GM19193 (cell line): ENCODE data around the gene USH1G.

Experiments used
- POLR2A ChIP-seq: IDR thresholded peaks from 4 replicates; pipeline ENCODE4 v1.6.1; 2011; ENCODE audit not compliant: insufficient read depth, insufficient read length; ENCODE audit errors: extremely low read depth

USH1G gene

DNA sequence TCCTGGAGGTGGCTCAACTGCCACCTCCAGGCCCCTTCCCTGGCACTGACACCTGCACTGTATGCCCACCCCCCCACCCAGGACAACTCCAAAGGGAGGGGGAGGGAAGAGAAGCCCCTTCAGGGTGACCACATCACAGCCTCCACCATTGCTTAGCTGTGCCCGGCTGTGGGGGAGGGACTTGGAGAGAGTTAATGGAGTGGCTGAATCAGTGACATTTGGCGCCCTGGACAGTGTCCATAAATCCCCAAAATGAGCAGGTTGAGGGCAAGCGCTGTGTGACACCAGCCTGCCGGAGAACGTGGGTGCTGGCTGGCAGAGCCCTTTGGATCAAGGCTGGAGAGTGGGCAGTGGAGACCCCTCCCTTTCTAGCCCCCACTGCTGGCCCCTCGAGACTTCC is 883 bp downstream of the USH1G start:
- TF ChIP-seq POLR2A, result no peak

- TF ChIP-seq POLR2A, result no peak
Observed at GRCh38 chr17:74921769-74922168, 1.3 kb downstream of the USH1G start.

- no peak for TF ChIP-seq POLR2A
Observed at GRCh38 chr17:74921026-74921681, 1.9 kb downstream of the USH1G start.

GRCh38 chr17:74920642-74921025 is 2.4 kb downstream of the USH1G start:
- no peak for TF ChIP-seq POLR2A

DNA sequence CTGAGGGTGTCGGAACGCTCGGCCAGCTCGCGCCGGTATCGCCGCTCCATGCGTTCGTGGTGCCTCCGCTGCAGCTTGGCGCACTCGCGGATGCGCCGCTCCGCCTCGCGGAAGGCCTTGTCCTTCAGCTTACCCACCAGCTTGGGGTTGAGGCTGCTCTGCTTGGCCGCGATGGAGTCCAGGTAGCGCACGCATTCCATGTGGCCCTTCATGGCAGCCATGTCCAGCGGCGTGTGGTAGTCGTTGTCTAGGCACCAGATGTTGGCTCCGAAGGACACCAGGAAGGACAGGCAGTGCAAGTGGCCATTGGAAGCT is 2.8 kb downstream of the USH1G start:
- no peak for TF ChIP-seq POLR2A

- no peak for TF ChIP-seq POLR2A
Observed at GRCh38 chr17:74919440-74920305, 3.4 kb downstream of the USH1G start.

DNA sequence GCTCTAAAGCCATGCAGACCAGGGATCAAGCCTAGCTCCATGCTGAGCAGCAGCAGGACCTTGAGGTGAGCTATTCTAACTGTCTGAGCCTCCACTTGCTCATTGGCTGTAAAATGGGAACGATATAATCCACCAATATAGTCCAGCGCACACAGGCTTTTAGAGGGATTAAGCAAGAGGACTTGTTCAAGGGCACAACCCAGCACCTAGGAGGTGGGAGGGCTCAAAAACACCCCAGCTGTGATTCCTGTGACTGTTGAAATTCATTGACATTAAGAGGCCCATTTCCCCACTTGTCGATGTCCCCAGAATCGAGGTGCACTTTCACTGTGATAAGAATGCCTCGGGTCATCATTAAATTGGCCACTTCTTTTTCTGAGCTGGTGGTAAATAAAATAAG is 4.1 kb downstream of the USH1G start:
- TF ChIP-seq POLR2A, result no peak

DNA sequence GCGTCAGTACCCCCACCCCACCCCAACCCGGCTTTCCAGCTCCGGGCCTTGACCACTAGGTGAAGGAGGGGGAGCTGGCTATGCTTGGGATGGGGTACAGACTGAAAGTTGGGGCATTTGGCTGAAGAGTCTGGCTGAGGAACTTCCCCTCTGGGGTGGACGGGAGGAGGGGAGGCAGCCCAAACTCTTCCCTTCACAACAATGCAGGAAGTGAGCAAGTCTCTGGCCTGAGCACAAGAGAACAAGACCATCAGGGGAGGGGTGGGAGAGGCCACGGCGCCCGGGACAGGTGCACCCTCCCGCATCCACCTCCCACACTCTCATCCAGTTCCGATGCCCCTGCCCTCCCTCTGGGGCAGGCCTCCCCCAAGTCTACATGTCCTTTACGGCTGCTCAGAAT is 5.6 kb downstream of the USH1G start:
- TF ChIP-seq POLR2A, result no peak

- TF ChIP-seq POLR2A, result no peak
Observed at GRCh38 chr17:74916851-74917199, 6.2 kb downstream of the USH1G start.

GRCh38 chr17:74916136-74916850 is 6.8 kb downstream of the USH1G start:
- TF ChIP-seq POLR2A, result no peak

DNA sequence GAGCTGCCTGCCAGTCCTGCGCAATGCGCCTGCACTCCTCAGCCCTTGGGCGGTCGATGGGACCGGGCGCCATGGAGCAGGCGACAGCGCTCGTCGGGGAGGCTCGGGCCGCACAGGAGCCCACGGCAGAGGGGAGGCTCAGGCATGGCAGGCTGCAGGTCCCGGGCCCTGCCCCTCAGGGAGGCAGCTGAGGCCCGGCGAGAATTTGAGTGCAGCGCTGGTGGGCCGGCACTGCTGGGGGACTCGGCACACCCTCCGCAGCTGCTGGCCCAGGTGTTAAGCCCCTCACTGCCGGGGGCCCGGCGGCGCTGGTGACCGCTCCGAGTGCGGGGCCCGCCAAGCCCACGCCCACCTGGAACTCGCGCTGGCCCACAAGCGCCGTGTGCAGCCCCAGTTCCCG is 16.0 kb downstream of the USH1G start:
- no peak for TF ChIP-seq POLR2A

GRCh38 chr17:74904687-74905409 is 18.2 kb downstream of the USH1G start:
- no peak for TF ChIP-seq POLR2A

DNA sequence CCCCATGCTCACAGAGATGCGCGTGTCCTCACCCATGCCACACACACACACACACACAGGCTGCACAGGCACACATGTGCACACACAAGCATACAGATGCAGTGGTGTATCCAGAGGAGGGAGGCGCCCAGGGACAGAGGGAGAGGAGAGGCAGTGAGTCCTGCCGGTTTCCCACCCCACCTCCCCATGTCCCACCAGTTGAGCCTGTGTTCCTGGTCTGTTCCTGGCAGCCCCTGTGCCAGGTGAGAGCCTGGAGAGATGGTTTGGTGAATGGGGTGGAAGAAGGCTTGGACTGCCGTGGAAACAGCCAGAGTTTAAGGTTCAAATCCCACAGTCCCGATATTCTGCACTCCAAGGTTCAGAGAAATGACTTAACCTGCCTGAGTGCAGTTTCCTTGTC is 19.4 kb downstream of the USH1G start:
- TF ChIP-seq POLR2A, result no peak

GRCh38 chr17:74903034-74903433 is 20.0 kb downstream of the USH1G start:
- TF ChIP-seq POLR2A, result no peak
